Epithelial cell of proximal tubule (primary cell): ENCODE measurements around the gene RPUSD2. TPM values are rescaled to one million over a fixed set of nuclear protein-coding genes. Genes with fewer than 3 reads are reported as not detected.

Experiments
- DNase-seq: peaks from one replicate; pipeline ENCODE4 v3.0.0-alpha.2; 2011; ENCODE audit warnings: low read depth
- H3K4me3 ChIP-seq: 2 replicates; pipeline ENCODE4 v1.5.1; 2011; ENCODE audit warnings: low read depth, mild to moderate bottlenecking, low read length
- CTCF ChIP-seq: conservative IDR thresholded peaks from 2 replicates; pipeline ENCODE4 v1.5.1; 2012; ENCODE audit warnings: low read depth, mild to moderate bottlenecking, low read length
- total RNA-seq: library from RNA; depleted of rRNA; stranded (reverse); fragments of >200 nt; gene quantifications from 2 replicates; pipeline ENCODE4 v1.2.3, GENCODE V29; 2015

The RPUSD2 gene
- 10.1 and 17.9 TPM in 2 replicates for total RNA-seq

GRCh38 chr15:40569129-40569953, at the start of gene RPUSD2:
RPUSD2 (plus strand) TSS chr15:40569299; CDS start chr15:40569338, 39 bp downstream.
- TF ChIP-seq CTCF = no peak
- DNase-seq = peak; percentile 48
- peak within 1 kb of the TSS; percentile 96 for H3K4me3 ChIP-seq

GRCh38 chr15:40523611-40524010, 45.5 kb upstream of the RPUSD2 start:
- no peak for DNase-seq
- TF ChIP-seq CTCF = no peak
- no peak overlapping the region for H3K4me3 ChIP-seq

- no peak for DNase-seq
- no peak for TF ChIP-seq CTCF
- H3K4me3 ChIP-seq = no peak overlapping the region
Measured at GRCh38 chr15:40525855-40526254, 43.2 kb upstream of the RPUSD2 start.

- no peak for TF ChIP-seq CTCF
- H3K4me3 ChIP-seq = no peak overlapping the region
- no peak for DNase-seq
Measured at GRCh38 chr15:40528801-40529200, 40.3 kb upstream of the RPUSD2 start.

- no peak for DNase-seq
- H3K4me3 ChIP-seq = no peak overlapping the region
- no peak for TF ChIP-seq CTCF
Measured at GRCh38 chr15:40533763-40534364, 35.2 kb upstream of the RPUSD2 start.

- H3K4me3 ChIP-seq = no peak overlapping the region
- no peak for DNase-seq
- no peak for TF ChIP-seq CTCF
Measured at GRCh38 chr15:40534371-40534770, 34.7 kb upstream of the RPUSD2 start.
